BLaER1 (cell line): ENCODE results near the gene NCAPD2.

Experiments
- H3K27ac ChIP-seq: shearing (Covaris generic); formaldehyde crosslinking; 2 replicates; pipeline ENCODE4 v1.8.1; 2022
- H3K27me3 ChIP-seq: shearing (Covaris generic); formaldehyde crosslinking; 2 replicates; pipeline ENCODE4 v1.8.1; 2022
- H3K36me3 ChIP-seq: shearing (Covaris generic); formaldehyde crosslinking; 2 replicates; pipeline ENCODE4 v1.8.1; 2022
- H3K4me1 ChIP-seq: shearing (Covaris generic); formaldehyde crosslinking; 2 replicates; pipeline ENCODE4 v1.8.1; 2022
- H3K4me2 ChIP-seq: shearing (Covaris generic); formaldehyde crosslinking; 2 replicates; pipeline ENCODE4 v1.8.1; 2022
- H3K4me3 ChIP-seq: shearing (Covaris generic); formaldehyde crosslinking; 2 replicates; pipeline ENCODE4 v1.8.1; 2022
- H3K9ac ChIP-seq: shearing (Covaris generic); formaldehyde crosslinking; 2 replicates; pipeline ENCODE4 v1.8.1; 2022
- H3K9me3 ChIP-seq: shearing (Covaris generic); formaldehyde crosslinking; 2 replicates; pipeline ENCODE4 v1.8.1; 2022
- H4K20me1 ChIP-seq: shearing (Covaris generic); formaldehyde crosslinking; 2 replicates; pipeline ENCODE4 v1.8.1; 2022
- Cebpa-rat ChIP-seq: shearing (Covaris generic); IDR thresholded peaks from 2 replicates; pipeline ENCODE4 v1.8.1; 2022

The NCAPD2 gene

DNA sequence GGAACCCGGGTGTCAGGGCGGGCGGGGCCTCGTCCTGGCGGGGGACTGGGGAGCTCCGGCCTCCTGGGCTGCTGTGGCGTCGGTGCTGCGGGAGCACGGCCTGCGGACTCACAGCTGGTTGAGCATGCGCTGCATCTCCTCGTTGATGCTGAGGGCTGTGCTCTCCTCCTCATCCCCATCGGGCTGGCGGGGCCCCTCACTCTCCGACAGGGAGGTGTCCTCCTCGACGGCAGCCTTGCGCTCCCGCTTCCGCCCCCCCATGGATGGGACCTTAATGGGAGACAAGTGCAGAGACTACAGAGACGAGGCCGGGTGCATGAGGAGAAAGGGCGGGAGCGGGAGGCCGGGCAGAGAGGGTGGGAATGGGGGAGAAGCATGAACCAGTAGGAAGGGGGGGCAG is 54.7 kb downstream of the NCAPD2 start:
- no peak for TF ChIP-seq Cebpa-rat
- Histone ChIP-seq H4K20me1 (peaks cover 54% of the 10 kb centered on the region), H3K9me3 (no peaks in the 10 kb centered on the region), H3K27me3 (no peaks in the 10 kb centered on the region), H3K4me3 (no peak overlapping the region), H3K9ac (peak overlapping the region; percentile 69; the same call in 1 of the 2 replicates), H3K27ac (peak overlapping the region; percentile 68), H3K4me1 (peaks cover 60% of the 10 kb centered on the region), H3K36me3 (peaks cover 80% of the 10 kb centered on the region), H3K4me2 (peak overlapping the region; percentile 88)

- H3K4me3 ChIP-seq = peak overlapping the region; percentile 5; the same call in 1 of the 2 replicates
- H3K27me3 ChIP-seq = no peaks in the 10 kb centered on the region
- H3K9ac ChIP-seq = peak overlapping the region; percentile 69
- H3K9me3 ChIP-seq = no peaks in the 10 kb centered on the region
- H3K27ac ChIP-seq = peak overlapping the region; percentile 68
- H3K4me1 ChIP-seq = peaks cover 66% of the 10 kb centered on the region
- H3K36me3 ChIP-seq = peaks cover 76% of the 10 kb centered on the region
- peaks cover 60% of the 10 kb centered on the region for H4K20me1 ChIP-seq
- peak overlapping the region; percentile 88 for H3K4me2 ChIP-seq
- TF ChIP-seq Cebpa-rat = no peak
These were observed 55.2 kb downstream of the NCAPD2 start for GRCh38 chr12:6548966-6549683.

- H4K20me1 ChIP-seq = peaks cover 65% of the 10 kb centered on the region
- H3K36me3 ChIP-seq = peaks cover 70% of the 10 kb centered on the region
- H3K9me3 ChIP-seq = no peaks in the 10 kb centered on the region
- peak overlapping the region; percentile 5; the same call in 1 of the 2 replicates for H3K4me3 ChIP-seq
- H3K27me3 ChIP-seq = no peaks in the 10 kb centered on the region
- peak overlapping the region; percentile 69 for H3K9ac ChIP-seq
- TF ChIP-seq Cebpa-rat = no peak
- peaks cover 72% of the 10 kb centered on the region for H3K4me1 ChIP-seq
- H3K27ac ChIP-seq = peak overlapping the region; percentile 68
- H3K4me2 ChIP-seq = peak overlapping the region; percentile 88
These were observed 55.8 kb downstream of the NCAPD2 start for GRCh38 chr12:6549684-6550151.

GRCh38 chr12:6550294-6551062 is 56.6 kb downstream of the NCAPD2 start:
- H3K4me2 ChIP-seq = peak overlapping the region; percentile 96
- 0 out of 2 replicates have a peak, but pooled peaks have one; percentile 36 for TF ChIP-seq Cebpa-rat
- peaks cover 73% of the 10 kb centered on the region for H4K20me1 ChIP-seq
- H3K27me3 ChIP-seq = no peaks in the 10 kb centered on the region
- no peaks in the 10 kb centered on the region for H3K9me3 ChIP-seq
- peaks cover 64% of the 10 kb centered on the region for H3K36me3 ChIP-seq
- peak overlapping the region; percentile 68 for H3K27ac ChIP-seq
- H3K4me3 ChIP-seq = no peak overlapping the region
- H3K4me1 ChIP-seq = peaks cover 77% of the 10 kb centered on the region
- peak overlapping the region; percentile 56 for H3K9ac ChIP-seq

DNA sequence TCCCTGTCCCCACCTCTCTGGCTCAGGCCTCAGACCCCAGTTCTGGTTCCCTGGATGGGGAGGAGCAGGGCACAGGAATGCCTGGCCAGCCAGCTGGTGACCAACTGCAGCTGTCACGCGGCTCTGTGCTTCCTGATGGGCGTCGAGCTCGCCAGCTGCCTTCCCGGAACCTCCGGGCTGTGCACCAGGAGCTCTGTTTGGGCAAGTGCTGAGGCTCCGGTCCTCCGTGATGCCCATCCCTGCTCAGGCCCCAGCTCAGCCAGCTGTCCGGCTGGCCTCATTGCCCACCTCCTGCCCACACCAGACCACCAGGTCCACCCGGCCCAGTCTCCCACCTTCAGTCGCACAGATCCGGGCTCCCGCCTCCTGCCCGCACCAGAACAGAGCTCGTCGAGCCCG is 57.2 kb downstream of the NCAPD2 start:
- peaks cover 58% of the 10 kb centered on the region for H3K36me3 ChIP-seq
- no peak overlapping the region for H3K4me3 ChIP-seq
- peaks cover 75% of the 10 kb centered on the region for H4K20me1 ChIP-seq
- H3K9ac ChIP-seq = peak overlapping the region; percentile 56
- peaks cover 78% of the 10 kb centered on the region for H3K4me1 ChIP-seq
- peak overlapping the region; percentile 96 for H3K4me2 ChIP-seq
- H3K9me3 ChIP-seq = no peaks in the 10 kb centered on the region
- no peaks in the 10 kb centered on the region for H3K27me3 ChIP-seq
- H3K27ac ChIP-seq = peak overlapping the region; percentile 40
- no peak for TF ChIP-seq Cebpa-rat

DNA sequence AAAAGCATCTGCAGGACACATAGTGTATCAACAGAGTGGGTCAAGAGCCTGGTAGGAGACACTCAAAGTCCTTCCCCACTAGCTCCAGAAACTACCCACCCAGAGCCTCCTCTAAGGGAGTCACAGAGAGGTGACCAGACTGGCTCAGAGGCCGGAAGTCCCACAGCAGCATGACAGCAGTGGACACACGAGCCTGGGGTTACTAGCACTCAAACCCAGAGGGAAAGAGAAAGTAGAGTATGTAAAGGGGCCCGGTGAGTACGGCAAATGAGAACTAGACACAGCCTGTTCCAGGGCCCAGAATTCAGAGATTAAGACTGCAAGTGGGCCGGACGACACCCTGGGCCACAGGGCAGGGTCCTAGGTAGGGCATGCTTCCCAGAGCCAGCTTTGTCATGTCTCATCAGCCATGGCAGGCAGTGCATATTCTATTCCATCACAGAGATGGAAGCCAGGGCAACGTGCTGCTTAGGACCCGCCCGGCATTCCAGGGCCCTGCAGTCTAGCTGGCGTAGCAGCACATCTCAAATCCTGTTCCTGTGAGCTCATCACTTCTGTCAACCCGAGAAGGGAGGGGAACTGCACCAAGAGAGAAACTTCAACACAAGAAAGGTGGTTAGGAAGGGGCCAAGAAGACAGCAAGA is 57.7 kb downstream of the NCAPD2 start:
- Histone ChIP-seq H3K4me1 (peaks cover 83% of the 10 kb centered on the region), H3K9me3 (no peaks in the 10 kb centered on the region), H3K4me3 (peak overlapping the region; percentile 98; the same call in 1 of the 2 replicates), H3K4me2 (peak overlapping the region; percentile 96), H3K27me3 (no peaks in the 10 kb centered on the region), H3K27ac (peak overlapping the region; percentile 40), H3K9ac (peak overlapping the region; percentile 56), H4K20me1 (peaks cover 78% of the 10 kb centered on the region), H3K36me3 (peaks cover 57% of the 10 kb centered on the region)
- TF ChIP-seq Cebpa-rat = no peak

GRCh38 chr12:6552140-6552551 is 58.2 kb downstream of the NCAPD2 start:
- H3K4me1 ChIP-seq = peaks cover 87% of the 10 kb centered on the region
- H3K4me2 ChIP-seq = peak overlapping the region; percentile 96
- H3K9me3 ChIP-seq = no peaks in the 10 kb centered on the region
- peak overlapping the region; percentile 98; the same call in 1 of the 2 replicates for H3K4me3 ChIP-seq
- H3K27ac ChIP-seq = peak overlapping the region; percentile 40
- no peak for TF ChIP-seq Cebpa-rat
- H4K20me1 ChIP-seq = peaks cover 84% of the 10 kb centered on the region
- peaks cover 57% of the 10 kb centered on the region for H3K36me3 ChIP-seq
- peak overlapping the region; percentile 56 for H3K9ac ChIP-seq
- no peaks in the 10 kb centered on the region for H3K27me3 ChIP-seq

DNA sequence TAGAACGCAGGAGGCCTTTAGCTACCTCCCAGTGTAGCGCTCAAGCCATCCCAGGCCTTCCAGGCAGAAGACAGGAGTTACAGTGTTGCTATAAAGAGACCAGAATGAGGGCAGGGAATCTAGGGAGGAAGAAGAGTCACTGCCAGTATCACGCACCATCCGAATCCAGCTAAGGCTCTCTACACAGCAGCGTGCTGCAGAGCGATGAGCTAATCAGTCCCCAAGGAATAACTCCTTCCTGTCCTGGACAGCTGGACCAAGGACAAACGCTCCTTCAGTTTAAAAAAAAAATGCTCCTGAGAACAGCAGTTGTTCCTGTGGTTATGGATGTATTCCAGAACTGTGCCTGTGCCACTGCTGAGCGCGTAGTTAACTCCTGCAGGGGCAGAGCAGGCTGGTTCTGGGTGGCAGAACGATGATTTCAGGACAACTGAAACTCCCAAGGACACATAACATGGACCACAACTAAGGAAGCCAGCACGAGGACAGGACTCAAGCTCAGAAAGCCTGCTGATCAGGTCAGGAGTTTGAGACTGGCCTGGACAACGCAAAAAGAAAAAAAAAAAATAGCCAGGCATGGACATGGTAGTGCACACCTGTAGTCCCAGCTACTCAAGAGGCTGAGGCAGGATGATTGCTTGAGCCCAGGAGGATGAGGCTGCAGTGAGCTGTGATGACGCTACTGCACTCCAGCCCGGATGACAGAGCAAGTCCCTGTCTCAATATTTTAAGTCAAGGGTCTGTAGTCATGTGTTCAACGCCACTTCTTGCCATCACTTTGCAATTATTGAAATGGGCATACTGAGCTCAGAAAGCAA is 59.4 kb downstream of the NCAPD2 start:
- Histone ChIP-seq H3K27ac (no peak overlapping the region), H3K9ac (peak overlapping the region; percentile 56), H3K4me2 (peak overlapping the region; percentile 96), H3K4me1 (peaks cover 87% of the 10 kb centered on the region), H3K27me3 (no peaks in the 10 kb centered on the region), H3K4me3 (peak overlapping the region; percentile 98), H3K36me3 (peaks cover 56% of the 10 kb centered on the region), H3K9me3 (no peaks in the 10 kb centered on the region), H4K20me1 (peaks cover 94% of the 10 kb centered on the region)
- TF ChIP-seq Cebpa-rat = no peak
